ENCODE measurements around the gene CGB8.
"Not testable (repeated sequence)": the region's sequence is repeated elsewhere in the genome, so short reads cannot be mapped to it uniquely, and the experiment has no call there.

CGB8 gene

DNA sequence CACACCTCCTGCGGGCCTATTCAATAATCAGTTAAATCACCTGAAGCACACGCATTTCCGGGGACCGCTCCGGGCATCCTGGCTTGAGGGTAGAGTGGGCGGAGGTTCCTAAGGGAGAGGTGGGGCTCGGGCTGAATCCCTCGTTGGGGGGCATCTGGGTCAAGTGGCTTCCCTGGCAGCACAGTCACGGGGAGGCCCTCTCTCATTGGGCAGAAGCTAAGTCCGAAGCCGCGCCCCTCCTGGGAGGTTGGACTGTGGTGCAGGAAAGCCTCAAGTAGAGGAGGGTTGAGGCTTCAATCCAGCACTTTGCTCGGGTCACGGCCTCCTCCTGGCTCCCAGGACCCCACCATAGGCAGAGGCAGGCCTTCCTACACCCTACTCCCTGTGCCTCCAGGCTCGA is 5.4 kb downstream of the CGB8 start, which contains the start of gene CGB5:
Gene CGB5, plus strand, starts transcription at position 301 of the 400 bp plus-strand sequence. CDS start 362 bp downstream, outside the sequence.
- not testable (repeated sequence) for H3K27me3 ChIP-seq (ENCODE audit: control insufficient read depth, insufficient read depth, low read length); H3K4me1 ChIP-seq; H3K36me3 ChIP-seq (ENCODE audit: control insufficient read depth, insufficient read depth, low read length); H3K9me3 ChIP-seq (ENCODE audit: control insufficient read depth, low read length); H3K27ac ChIP-seq; H3K4me3 ChIP-seq (ENCODE audit: low read depth, low read length); H3K79me2 ChIP-seq; H3K9ac ChIP-seq; H2AFZ ChIP-seq; H3K4me2 ChIP-seq (ENCODE audit: low read length)

DNA sequence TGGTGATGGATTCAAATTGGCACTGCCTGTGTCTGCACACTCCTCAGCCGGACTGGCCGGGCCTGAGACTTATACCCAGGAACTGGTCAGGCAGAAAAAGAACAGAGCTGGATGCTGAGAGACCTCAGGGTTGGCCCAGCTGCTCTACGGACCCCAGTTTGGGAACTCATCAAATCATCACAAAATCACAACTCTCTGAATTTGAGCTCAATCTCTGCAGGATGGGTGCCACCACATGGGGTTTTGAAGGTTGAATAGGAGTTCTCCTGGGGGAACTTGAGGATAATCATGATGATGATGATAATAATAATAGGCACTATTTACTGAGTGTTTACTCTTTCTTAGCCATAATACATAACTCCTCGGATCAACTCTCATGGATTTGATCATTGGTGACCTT is 6.2 kb downstream of the CGB8 start:
- not testable (repeated sequence) for H3K79me2 ChIP-seq; H3K36me3 ChIP-seq (ENCODE audit: control insufficient read depth, insufficient read depth, low read length); H3K4me2 ChIP-seq (ENCODE audit: low read length); H3K27me3 ChIP-seq (ENCODE audit: control insufficient read depth, insufficient read depth, low read length); H3K27ac ChIP-seq; H3K4me3 ChIP-seq (ENCODE audit: low read depth, low read length); H3K9ac ChIP-seq; H3K9me3 ChIP-seq (ENCODE audit: control insufficient read depth, low read length); H2AFZ ChIP-seq; H3K4me1 ChIP-seq

DNA sequence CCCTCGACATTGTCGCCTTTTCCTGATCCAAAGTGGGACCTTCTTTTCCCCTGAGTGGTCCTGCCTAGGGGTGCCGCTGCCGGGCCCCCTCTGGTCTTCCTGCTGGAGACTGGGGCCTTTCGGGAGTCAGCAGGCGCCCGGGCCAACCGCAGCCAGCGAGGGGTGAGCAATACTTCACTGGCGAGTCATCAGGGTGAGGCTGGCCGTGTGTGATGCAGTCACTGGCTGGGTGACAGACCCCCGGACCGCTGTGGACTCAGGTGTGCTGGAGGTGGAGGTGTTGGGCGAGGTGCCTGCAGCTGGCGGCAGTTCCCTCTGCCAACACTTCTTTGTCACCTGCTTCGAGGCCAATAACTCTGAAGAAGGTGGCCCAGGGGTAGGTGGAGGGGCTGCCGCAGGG is 6.7 kb downstream of the CGB8 start:
- Histone ChIP-seq H3K27me3 (ENCODE audit: control insufficient read depth, insufficient read depth, low read length) (no peaks in the 10 kb centered on the region), H3K4me2 (ENCODE audit: low read length) (no peak overlapping the region), H3K27ac (no peak overlapping the region), H3K9me3 (ENCODE audit: control insufficient read depth, low read length) (no peaks in the 10 kb centered on the region), H3K4me1 (no peaks in the 10 kb centered on the region), H3K79me2 (no peaks in the 10 kb centered on the region), H3K9ac (no peak overlapping the region), H2AFZ (no peak overlapping the region), H3K36me3 (ENCODE audit: control insufficient read depth, insufficient read depth, low read length) (no peaks in the 10 kb centered on the region), H3K4me3 (ENCODE audit: low read depth, low read length) (no peak overlapping the region)
- TF ChIP-seq, protein P1, sequence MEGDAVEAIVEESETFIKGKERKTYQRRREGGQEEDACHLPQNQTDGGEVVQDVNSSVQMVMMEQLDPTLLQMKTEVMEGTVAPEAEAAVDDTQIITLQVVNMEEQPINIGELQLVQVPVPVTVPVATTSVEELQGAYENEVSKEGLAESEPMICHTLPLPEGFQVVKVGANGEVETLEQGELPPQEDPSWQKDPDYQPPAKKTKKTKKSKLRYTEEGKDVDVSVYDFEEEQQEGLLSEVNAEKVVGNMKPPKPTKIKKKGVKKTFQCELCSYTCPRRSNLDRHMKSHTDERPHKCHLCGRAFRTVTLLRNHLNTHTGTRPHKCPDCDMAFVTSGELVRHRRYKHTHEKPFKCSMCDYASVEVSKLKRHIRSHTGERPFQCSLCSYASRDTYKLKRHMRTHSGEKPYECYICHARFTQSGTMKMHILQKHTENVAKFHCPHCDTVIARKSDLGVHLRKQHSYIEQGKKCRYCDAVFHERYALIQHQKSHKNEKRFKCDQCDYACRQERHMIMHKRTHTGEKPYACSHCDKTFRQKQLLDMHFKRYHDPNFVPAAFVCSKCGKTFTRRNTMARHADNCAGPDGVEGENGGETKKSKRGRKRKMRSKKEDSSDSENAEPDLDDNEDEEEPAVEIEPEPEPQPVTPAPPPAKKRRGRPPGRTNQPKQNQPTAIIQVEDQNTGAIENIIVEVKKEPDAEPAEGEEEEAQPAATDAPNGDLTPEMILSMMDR (IDR thresholded peaks at IDR 0.05), result no peak

DNA sequence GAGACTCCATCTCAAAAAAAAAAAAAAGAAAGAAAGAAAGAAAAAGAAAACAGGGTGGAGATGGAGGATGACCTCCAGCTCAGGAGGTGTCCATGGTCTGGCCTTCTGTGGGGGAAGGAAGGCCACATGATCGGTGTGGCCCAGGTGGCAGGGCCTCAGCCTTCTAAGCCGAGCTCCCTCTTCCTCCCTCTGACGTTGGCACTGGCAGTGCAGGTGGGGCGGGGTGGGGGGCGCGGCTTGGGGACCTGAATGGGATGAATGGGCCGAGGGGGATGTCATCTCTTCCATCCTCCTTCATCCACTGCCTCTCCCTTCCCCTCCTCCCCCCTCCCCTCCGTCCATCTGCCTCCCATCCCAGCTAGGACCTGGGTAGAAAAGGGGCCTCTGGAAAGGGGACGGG is 9.2 kb downstream of the CGB8 start:
- not testable (repeated sequence) for H3K36me3 ChIP-seq (ENCODE audit: control insufficient read depth, insufficient read depth, low read length); H3K4me3 ChIP-seq (ENCODE audit: low read depth, low read length); H3K4me1 ChIP-seq; H3K9me3 ChIP-seq (ENCODE audit: control insufficient read depth, low read length); H2AFZ ChIP-seq; H3K9ac ChIP-seq; H3K27me3 ChIP-seq (ENCODE audit: control insufficient read depth, insufficient read depth, low read length); H3K4me2 ChIP-seq (ENCODE audit: low read length); H3K27ac ChIP-seq; H3K79me2 ChIP-seq

DNA sequence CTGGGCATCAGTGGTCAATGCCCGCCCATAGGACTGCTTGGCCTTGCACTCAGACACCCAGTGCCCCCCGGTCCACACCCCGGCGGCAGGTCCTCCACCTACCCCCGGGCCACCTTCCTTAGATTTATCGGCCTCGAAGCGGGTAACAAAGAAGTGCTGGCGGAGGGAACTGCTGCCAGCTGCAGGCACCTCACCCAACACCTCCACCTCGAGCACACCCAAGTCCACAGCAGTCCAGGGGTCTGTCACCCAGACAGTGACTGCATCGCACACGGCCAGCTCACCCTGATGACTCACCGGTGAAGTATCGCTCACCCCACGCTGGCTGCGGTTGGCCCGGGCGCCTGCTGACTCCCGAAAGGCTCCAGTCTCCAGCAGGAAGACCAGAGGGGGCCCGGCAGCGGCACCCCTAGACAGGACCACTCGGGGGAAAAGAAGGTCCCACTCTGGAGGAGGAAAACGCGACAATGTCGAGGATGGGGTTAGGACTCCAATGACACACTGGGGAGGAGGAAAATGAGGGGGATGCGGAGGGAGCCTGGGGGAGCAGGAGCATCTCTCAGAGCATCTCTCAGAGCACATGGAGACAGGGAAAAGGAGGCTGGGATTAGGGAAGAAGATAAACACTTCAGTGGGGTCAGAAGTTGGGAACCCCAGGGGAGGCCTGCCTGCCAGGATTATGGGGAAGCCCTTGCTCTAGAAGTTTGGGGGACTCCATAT is 10.2 kb downstream of the CGB8 start:
- not testable (repeated sequence) for H3K27ac ChIP-seq; H3K27me3 ChIP-seq (ENCODE audit: control insufficient read depth, insufficient read depth, low read length); H2AFZ ChIP-seq; H3K4me2 ChIP-seq (ENCODE audit: low read length); H3K9ac ChIP-seq; H3K4me1 ChIP-seq; H3K9me3 ChIP-seq (ENCODE audit: control insufficient read depth, low read length); H3K79me2 ChIP-seq; H3K36me3 ChIP-seq (ENCODE audit: control insufficient read depth, insufficient read depth, low read length); H3K4me3 ChIP-seq (ENCODE audit: low read depth, low read length)

DNA sequence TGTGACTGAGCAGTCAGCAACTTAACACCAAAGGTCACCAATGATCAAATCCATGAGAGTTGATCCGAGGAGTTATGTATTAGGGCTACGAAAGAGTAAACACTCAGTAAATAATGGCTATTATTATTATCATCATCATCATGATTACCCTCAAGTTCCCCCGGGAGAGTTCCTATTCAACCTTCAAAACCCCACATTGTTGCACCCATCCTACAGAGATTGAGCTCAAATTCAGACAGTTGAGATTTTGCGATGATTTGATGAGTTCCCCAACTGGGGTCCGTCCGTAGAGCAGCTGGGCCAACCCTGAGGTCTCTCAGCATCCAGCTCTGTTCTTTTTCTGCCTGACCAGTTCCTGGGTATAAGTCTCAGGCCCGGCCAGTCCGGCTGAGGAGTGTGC is 10.8 kb downstream of the CGB8 start:
- H2AFZ ChIP-seq; H3K79me2 ChIP-seq; H3K27ac ChIP-seq; H3K9ac ChIP-seq; H3K36me3 ChIP-seq (ENCODE audit: control insufficient read depth, insufficient read depth, low read length); H3K27me3 ChIP-seq (ENCODE audit: control insufficient read depth, insufficient read depth, low read length); H3K4me1 ChIP-seq; H3K4me3 ChIP-seq (ENCODE audit: low read depth, low read length); H3K4me2 ChIP-seq (ENCODE audit: low read length); H3K9me3 ChIP-seq (ENCODE audit: control insufficient read depth, low read length): not testable (repeated sequence)

DNA sequence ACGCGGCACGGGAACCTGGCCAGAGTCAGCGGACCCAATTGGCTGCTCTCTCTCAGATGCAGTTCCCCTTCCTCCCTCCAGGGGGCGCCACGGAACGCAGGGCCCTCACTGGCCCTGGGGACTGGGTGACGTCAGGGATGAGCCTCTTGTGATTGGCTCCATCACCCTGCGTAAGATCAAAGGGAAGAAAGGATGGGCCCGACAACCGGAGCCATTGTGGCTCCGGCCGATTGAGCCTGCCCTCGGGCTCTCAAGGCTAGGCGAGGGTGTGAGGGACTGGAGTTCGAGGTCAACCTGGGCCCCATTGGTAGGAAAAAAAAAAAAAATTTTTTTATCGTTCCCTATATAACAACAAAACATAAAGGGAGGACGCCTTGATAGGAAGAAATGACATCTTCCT is 12.1 kb downstream of the CGB8 start, which contains the start of gene CGB1:
Gene CGB1, minus strand, starts transcription at position 81 of the 400 bp plus-strand sequence. CDS start 184 bp downstream, outside the sequence.
- not testable (repeated sequence) for H3K4me3 ChIP-seq (ENCODE audit: low read depth, low read length); H3K9ac ChIP-seq; H3K27ac ChIP-seq; H3K4me2 ChIP-seq (ENCODE audit: low read length); H3K27me3 ChIP-seq (ENCODE audit: control insufficient read depth, insufficient read depth, low read length); H3K79me2 ChIP-seq; H3K9me3 ChIP-seq (ENCODE audit: control insufficient read depth, low read length); H2AFZ ChIP-seq; H3K36me3 ChIP-seq (ENCODE audit: control insufficient read depth, insufficient read depth, low read length); H3K4me1 ChIP-seq

DNA sequence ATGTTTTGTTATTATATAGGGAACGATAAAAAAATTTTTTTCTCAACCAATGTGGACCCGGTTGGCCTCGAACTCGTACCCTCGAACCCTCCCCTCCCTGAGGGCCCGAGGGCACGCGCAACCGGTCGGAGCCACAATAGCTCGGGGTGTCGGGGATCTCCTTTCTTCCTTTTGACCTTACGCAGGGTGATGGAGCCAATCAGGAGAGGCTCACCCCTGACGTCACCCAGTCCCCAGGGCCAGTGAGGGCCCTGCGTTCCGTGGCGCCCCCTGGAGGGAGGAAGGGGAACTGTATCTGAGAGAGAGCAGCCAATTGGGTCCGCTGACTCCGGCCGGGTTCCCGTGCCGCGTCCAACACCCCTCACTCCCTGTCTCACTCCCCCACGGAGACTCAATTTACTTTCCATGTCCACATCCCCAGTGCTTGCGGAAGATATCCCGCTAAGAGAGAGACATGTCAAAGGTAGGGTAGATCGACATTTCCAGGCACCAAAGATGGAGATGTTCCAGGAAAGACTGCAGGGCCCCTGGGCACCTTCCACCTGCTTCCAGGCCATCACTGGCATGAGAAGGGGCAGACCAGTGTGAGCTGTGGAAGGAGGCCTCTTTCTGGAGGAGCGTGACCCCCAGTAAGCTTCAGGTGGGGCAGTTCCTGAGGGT is 17.1 kb downstream of the CGB8 start, which contains the start of gene CGB2:
Gene CGB2, plus strand, starts transcription at position 249 of the 660 bp plus-strand sequence. Its CDS starts 206 bp downstream, at position 455.
- not testable (repeated sequence) for H3K27ac ChIP-seq; H3K4me1 ChIP-seq; H3K36me3 ChIP-seq (ENCODE audit: control insufficient read depth, insufficient read depth, low read length); H2AFZ ChIP-seq; H3K4me2 ChIP-seq (ENCODE audit: low read length); H3K79me2 ChIP-seq; H3K27me3 ChIP-seq (ENCODE audit: control insufficient read depth, insufficient read depth, low read length); H3K9ac ChIP-seq; H3K4me3 ChIP-seq (ENCODE audit: low read depth, low read length); H3K9me3 ChIP-seq (ENCODE audit: control insufficient read depth, low read length)

DNA sequence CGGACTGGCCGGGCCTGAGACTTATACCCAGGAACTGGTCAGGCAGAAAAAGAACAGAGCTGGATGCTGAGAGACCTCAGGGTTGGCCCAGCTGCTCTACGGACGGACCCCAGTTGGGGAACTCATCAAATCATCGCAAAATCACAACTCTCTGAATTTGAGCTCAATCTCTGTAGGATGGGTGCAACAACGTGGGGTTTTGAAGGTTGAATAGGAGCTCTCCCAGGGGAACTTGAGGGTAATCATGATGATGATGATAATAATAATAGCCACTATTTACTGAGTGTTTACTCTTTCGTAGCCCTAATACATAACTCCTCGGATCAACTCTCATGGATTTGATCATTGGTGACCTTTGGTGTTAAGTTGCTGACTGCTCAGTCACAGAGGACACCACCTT is 18.6 kb downstream of the CGB8 start:
- not testable (repeated sequence) for H3K9ac ChIP-seq; H2AFZ ChIP-seq; H3K4me1 ChIP-seq; H3K4me2 ChIP-seq (ENCODE audit: low read length); H3K27me3 ChIP-seq (ENCODE audit: control insufficient read depth, insufficient read depth, low read length); H3K4me3 ChIP-seq (ENCODE audit: low read depth, low read length); H3K79me2 ChIP-seq; H3K9me3 ChIP-seq (ENCODE audit: control insufficient read depth, low read length); H3K27ac ChIP-seq; H3K36me3 ChIP-seq (ENCODE audit: control insufficient read depth, insufficient read depth, low read length)

DNA sequence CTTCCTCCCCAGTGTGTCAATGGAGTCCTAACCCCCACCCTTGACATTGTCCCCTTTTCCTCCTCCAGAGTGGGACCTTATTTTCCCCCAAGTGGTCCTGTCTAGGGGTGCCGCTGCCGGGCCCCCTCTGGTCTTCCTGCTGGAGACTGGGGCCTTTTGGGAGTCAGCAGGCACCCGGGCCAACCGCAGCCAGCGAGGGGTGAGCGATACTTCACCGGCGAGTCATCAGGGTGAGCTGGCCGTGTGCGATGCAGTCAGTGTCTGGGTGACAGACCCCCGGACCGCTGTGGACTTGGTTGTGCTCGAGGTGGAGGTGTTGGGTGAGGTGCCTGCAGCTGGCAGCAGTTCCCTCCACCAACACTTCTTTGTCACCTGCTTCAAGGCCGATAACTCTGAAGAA is 19.2 kb downstream of the CGB8 start:
- H3K4me3 ChIP-seq (ENCODE audit: low read depth, low read length); H3K79me2 ChIP-seq; H2AFZ ChIP-seq; H3K36me3 ChIP-seq (ENCODE audit: control insufficient read depth, insufficient read depth, low read length); H3K4me1 ChIP-seq; H3K4me2 ChIP-seq (ENCODE audit: low read length); H3K9ac ChIP-seq; H3K27me3 ChIP-seq (ENCODE audit: control insufficient read depth, insufficient read depth, low read length); H3K27ac ChIP-seq; H3K9me3 ChIP-seq (ENCODE audit: control insufficient read depth, low read length): not testable (repeated sequence)

Measured in parathyroid adenoma (tissue), 2 donors.